Activated CD4-positive, alpha-beta T cell treated with anti-CD3 and anti-CD28 coated beads for 24 hours (primary cell): ENCODE data around the gene VRTN.
"Not testable (repeated sequence)": the region's sequence is repeated elsewhere in the genome, so short reads cannot be mapped to it uniquely, and the experiment has no call there.

ENCODE experiments used
- DNase-seq, 2 donors: peaks; one replicate each; pipeline ENCODE4 v3.0.0-alpha.2; 2020; ENCODE audit warnings: low read depth in 2 of 2

The VRTN gene

DNA sequence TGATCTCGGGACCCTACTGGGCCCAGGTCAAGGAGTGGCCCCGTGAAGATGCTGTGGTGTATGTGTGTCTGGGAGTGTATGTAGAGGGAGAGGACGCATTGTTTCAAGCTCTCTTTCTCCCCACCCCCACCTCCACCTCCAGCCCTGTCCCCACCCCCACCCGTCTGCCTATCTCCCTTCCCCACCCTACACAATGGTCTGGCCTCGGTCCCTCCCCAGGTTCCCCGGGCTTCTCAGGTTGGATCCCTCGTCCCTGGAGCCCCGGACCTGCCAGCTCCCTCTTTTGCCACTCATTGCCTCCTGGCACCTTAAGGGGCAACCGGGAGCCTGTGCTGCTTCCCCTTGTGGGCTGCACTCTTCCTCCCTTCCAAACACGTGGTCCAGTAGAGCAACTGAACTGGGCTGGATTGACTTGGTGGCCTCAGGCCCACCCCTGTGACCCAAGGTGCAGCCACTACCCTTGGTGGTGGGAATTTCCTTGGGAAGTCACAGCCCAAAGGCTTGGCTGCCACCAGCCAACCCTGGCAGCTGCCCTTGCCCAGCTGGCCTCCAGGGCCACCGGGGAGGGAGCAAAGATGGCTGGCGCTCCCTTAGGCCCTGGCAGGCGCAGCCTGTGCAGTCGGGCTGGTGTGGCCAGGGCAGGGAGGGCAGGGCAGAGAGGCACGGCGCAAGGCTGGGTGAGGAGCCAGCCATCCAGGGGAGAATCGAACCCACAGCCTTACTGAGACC lies 628 bp downstream of the VRTN start:
- no peak for DNase-seq

- DNase-seq = no peak
These were observed 1.5 kb downstream of the VRTN start for GRCh38 chr14:74349757-74350156.

DNA sequence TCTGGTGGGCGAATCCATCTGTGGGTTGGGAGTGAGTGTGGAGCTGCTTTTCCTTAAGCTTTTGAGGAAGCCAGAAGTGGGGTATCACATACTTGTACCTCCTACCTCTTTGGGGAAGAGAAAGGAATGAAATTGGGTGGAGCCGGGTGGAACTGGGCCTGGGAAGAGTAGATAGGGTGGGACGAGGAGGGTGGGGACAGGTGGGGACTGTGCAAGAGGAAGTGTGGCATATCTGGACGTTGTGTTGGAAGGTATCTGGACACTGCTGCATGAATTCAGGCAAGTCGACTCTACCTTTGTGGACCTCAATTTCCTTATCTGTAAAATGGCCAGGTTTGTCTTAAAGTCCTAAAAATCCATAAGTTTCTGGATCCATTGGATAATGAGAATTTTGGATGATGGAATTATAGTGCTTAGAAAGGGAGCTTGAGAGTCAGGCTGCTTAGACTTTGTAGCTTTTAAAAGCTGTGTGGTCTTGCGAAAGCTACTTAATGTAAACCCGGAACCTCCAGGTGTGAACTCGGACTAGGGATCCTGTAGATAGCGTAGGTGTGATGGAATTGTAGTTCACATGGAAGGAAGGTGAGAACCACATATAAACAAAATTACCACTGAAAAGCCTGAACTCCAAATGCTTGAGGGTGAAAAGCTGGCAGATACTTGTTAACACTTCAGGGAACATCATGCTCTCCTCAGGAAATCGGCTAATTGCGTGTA lies 2.1 kb downstream of the VRTN start:
- DNase-seq = no peak

DNA sequence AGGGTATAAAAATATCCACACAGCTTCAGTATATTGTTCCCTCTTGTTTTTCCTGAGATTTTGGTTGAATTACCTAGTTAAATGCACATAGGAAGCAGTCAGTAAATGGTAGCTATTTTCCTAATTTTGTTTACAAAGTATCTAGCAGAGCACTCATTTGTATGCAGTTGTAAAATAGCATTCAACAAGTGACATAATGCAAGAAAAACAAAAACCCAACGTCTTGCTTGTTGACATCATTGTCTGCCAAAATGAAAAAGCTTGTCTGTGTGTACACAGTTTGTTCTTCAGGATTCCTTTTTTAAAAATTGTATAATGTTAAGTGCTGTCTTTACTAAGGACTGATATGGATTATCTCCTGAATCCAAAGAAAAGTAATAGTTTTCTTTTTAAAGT lies 2.7 kb downstream of the VRTN start:
- DNase-seq = no peak

- DNase-seq = no peak
These were observed 8.8 kb downstream of the VRTN start for GRCh38 chr14:74356892-74357575.

- no peak for DNase-seq
These were observed 9.3 kb downstream of the VRTN start for GRCh38 chr14:74357585-74357984.

DNA sequence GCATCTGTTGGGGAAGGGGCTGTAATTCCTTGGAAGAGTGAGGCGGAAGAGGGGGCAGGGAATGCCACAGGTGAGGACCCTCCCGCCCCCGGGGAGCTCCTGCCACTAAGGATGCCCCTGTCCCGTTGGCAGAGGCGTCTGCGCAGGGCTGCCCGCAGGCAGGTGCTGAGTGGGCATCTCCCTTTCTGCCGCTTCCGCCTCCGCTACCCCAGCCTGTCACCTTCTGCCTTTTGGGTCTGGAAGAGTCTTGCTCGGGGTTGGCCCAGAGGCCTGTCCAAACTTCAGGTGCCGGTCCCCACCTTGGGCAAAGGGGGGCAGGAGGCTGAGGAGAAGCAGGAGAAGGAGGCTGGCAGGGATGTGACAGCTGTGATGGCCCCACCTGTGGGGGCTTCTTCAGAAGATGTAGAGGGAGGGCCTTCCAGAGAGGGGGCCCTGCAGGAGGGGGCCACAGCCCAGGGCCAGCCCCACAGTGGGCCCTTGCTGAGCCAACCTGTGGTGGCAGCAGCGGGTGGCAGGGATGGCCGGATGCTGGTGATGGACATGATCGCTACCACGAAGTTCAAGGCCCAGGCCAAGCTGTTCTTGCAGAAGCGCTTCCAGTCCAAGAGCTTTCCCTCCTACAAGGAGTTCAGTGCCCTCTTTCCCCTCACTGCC lies 10.0 kb downstream of the VRTN start:
- DNase-seq = no peak

DNA sequence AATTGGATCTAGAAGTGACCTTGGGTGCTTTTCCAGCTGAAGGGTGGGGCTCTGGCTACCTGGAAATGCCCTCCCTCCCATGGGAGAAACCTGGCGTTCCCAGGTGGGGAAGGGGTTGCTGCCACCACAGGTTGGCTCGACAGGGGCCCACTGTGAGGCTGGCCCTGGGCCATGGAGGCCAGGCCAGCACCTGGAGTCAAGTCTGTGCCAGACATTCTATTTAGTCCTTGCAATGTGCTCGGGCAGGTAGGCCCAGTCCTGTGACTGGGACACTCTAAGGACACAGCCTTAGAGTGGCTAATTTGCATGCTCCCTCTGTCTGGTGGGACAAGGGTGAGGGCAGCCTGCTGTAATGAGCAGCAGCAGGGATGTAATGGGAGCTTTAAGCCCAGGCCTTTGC lies 11.9 kb downstream of the VRTN start:
- no peak for DNase-seq

- DNase-seq = peak; percentile 39 to 58
These were observed 14.2 kb downstream of the VRTN start for GRCh38 chr14:74362361-74362915.

DNA sequence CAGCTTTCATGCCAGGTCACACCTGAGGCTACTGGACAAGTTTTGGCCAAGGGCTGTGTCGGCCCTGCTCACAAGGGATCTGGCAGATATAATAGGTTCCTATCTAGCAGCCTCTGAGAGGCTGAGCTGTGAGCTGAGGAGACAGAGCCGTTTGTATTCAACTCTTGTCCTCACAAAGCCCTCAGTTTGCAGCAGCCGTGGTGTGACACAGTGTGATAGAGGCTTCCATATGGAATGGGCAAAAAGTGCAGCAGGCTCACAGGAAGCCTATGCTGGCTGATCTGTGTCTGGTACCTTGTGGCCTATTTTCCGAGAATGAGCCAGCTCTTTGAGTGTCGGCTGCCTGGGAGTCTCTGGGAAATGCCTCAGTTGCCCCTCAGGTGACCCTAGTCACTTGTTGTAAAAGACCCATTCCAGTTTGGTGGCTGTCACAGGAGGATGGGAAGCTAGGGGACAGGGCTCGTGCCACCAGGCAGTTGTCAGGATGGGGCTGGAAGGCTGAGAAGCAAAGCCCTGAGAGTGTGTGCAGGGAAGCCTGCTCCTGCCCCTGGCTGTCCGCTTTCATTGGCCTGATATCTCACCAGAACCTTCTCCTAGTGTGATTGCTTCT lies 16.1 kb downstream of the VRTN start:
- DNase-seq = no peak

GRCh38 chr14:74368026-74368425 lies 19.8 kb downstream of the VRTN start:
- DNase-seq = no peak

GRCh38 chr14:74368441-74368840 lies 20.2 kb downstream of the VRTN start:
- no peak for DNase-seq

DNA sequence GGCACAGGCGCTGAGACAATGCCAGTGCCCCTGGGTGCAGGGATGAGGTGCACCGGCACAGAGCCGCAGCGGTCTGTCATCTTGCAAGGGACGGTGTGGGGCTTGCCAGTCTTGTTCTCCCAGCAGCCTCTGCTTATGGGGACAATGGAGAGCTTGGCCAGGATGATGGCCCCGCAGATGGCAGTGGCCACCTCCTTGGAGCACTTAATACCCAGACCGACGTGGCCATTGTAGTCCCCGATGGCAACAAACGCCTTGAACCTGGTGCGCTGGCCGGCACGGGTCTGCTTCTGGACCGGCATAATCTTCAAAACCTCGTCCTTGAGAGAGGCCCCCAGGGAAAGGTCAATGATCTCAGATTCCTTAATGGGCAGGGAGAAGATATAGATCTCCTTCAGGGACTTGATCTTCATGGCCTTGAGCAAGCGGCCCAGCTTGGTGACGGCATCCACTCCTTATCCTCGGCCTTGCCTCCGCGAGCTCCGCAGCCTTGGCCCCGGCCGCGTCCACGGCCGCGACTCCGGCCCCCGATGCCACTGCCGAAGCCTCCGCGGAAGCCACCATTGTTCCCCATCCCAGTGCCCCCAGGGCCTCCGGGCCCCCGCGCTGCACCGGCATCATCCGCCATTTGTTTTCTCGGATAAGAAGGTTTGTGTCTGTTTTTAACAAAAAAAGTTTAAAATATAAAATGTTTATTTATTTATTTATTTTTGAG lies 29.9 kb downstream of the VRTN start:
- DNase-seq = no peak

- no peak for DNase-seq
These were observed 31.9 kb downstream of the VRTN start for GRCh38 chr14:74380172-74380571.

GRCh38 chr14:74380845-74381244 lies 32.6 kb downstream of the VRTN start:
- DNase-seq = no peak

- not testable (repeated sequence) for DNase-seq
These were observed 33.3 kb downstream of the VRTN start for GRCh38 chr14:74381571-74381970.

GRCh38 chr14:74382231-74382630 lies 34.0 kb downstream of the VRTN start:
- DNase-seq = no peak

GRCh38 chr14:74389980-74390379 lies 41.7 kb downstream of the VRTN start:
- DNase-seq = no peak

- DNase-seq = not testable (repeated sequence)
These were observed 42.2 kb downstream of the VRTN start for GRCh38 chr14:74390505-74390904.

DNA sequence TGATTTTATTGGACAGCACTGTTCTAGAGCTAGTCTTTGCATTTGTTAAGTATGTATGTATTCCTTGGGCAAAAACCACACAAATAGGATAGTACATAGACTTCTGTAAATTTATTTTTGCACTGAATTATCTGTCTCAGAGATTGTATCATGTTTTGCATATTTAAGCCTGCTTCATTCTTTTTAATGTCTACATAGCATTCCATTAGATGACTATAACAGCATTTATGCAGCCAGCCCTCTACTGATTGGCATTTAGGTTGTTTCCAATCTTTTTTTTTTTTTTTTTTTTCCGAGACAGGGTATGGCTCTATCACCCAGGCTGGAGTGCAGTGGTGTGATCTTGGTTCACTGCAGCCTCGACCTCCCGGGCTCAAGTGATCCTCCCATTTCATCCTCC lies 43.2 kb downstream of the VRTN start:
- DNase-seq = no peak
